ENCODE results near the gene ZNF597.

GRCh38 chr16:3484318-3485096 is 41.2 kb upstream of the ZNF597 start:
- TF ChIP-seq CTCF (IDR thresholded peaks at IDR 0.05 in 2 of 3, conservative IDR thresholded peaks at IDR 0.05 in 1 of 3; ENCODE audit: control insufficient read depth in 2 of 3, extremely low read depth in 1 of 3, insufficient read depth in 1 of 3, low read depth in 3 of 3, low read length in 3 of 3) (no peak), EP300 (IDR thresholded peaks at IDR 0.05; ENCODE audit: borderline replicate concordance in 1 of 2, control insufficient read depth in 1 of 2, low read depth in 2 of 2, low read length in 2 of 2) (no peak)
